ENCODE measurements around the gene FNTB. TPM values are rescaled to one million over a fixed set of nuclear protein-coding genes. Genes with fewer than 3 reads are reported as not detected.
A peak's percentile ranks its signal among the peaks of the same experiment; 100 is the strongest.

The FNTB gene
- total RNA-seq, 1 donor from 2014 or later = 30.1 TPM

DNA sequence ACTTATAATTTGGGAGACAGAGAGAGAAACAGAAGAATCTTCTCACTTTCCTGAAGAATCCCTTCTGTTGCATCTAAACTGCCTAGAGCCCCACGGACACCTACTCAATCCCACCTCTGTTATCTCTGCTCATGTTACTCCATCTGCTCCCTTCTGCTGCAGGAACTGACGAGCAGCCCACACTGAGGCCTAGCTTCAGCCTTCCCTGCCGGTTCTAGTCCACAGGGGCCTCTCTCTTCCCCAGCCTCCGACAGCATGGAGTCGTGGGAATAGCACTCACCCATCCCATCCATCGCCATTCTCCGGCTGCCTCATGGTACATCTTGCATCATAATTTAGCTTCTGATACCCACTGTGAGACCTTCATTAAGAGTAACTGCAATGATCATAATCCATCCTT, 18.5 kb upstream of the FNTB start:
- TF ChIP-seq CTCF (conservative IDR thresholded peaks at IDR 0.05) = no peak
- H3K36me3 Mint-ChIP-seq = peaks cover 12% of the 10 kb centered on the region
- no peak for DNase-seq (ENCODE audit: extremely low spot score, unreplicated experiment)
- H3K4me1 Mint-ChIP-seq (ENCODE audit: unreplicated experiment) = peaks cover 30% of the 10 kb centered on the region
- H3K9me3 Mint-ChIP-seq = no peaks in the 10 kb centered on the region
- no peak overlapping the region for H3K4me3 Mint-ChIP-seq
- H3K27me3 Mint-ChIP-seq = no peaks in the 10 kb centered on the region
- H3K27ac Mint-ChIP-seq = peak overlapping the region; percentile 37

DNA sequence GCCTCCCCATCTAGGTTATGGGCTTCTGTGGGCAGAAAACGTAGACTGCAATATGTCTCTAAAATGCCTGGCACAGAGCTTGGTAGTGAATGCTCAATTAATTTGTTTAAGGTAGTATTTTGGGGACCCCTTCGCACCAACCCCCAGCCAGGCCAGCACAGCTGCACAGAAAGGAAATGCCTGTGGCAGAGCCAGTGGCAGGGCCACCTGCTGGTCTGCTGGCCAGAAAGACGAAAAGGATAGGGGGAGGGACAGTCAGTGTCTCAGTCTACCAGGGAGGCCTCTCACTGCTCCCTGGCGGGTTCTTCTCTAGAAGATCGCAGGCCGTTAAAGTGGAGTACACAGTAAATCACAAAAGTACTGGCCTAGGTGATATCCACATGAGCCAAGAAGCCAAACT, 18.0 kb upstream of the FNTB start:
- Mint-ChIP-seq H3K27me3 (no peaks in the 10 kb centered on the region), H3K36me3 (peaks cover 12% of the 10 kb centered on the region), H3K27ac (no peak overlapping the region), H3K4me3 (no peak overlapping the region), H3K9me3 (no peaks in the 10 kb centered on the region), H3K4me1 (ENCODE audit: unreplicated experiment) (peaks cover 30% of the 10 kb centered on the region)
- no peak for DNase-seq (ENCODE audit: extremely low spot score, unreplicated experiment)
- no peak for TF ChIP-seq CTCF (conservative IDR thresholded peaks at IDR 0.05)

DNA sequence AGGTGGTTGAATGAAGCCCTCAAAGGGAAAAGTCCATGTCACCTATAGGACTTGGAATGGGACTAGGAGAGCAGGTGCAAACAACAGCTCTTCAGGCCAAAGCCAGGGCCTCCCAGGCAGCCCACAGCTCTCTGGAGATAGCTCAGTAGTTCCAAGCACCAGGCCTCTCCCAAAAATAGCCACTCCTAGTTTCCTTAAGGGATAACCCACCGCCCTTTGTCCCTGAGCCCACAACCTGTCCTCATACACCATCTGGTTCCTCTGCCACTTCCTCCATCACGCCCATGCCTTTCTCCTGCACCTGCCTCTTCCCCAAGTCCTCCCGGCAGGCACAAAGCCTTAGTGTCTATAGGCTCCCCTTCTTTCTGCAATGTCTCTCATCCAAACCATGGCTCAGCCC, 16.7 kb upstream of the FNTB start:
- peaks cover 8% of the 10 kb centered on the region for H3K36me3 Mint-ChIP-seq
- TF ChIP-seq CTCF (conservative IDR thresholded peaks at IDR 0.05) = no peak
- H3K4me3 Mint-ChIP-seq = peak overlapping the region; percentile 87
- no peaks in the 10 kb centered on the region for H3K27me3 Mint-ChIP-seq
- no peak for DNase-seq (ENCODE audit: extremely low spot score, unreplicated experiment)
- H3K9me3 Mint-ChIP-seq = no peaks in the 10 kb centered on the region
- peak overlapping the region; percentile 65 for H3K27ac Mint-ChIP-seq
- H3K4me1 Mint-ChIP-seq (ENCODE audit: unreplicated experiment) = peaks cover 26% of the 10 kb centered on the region

DNA sequence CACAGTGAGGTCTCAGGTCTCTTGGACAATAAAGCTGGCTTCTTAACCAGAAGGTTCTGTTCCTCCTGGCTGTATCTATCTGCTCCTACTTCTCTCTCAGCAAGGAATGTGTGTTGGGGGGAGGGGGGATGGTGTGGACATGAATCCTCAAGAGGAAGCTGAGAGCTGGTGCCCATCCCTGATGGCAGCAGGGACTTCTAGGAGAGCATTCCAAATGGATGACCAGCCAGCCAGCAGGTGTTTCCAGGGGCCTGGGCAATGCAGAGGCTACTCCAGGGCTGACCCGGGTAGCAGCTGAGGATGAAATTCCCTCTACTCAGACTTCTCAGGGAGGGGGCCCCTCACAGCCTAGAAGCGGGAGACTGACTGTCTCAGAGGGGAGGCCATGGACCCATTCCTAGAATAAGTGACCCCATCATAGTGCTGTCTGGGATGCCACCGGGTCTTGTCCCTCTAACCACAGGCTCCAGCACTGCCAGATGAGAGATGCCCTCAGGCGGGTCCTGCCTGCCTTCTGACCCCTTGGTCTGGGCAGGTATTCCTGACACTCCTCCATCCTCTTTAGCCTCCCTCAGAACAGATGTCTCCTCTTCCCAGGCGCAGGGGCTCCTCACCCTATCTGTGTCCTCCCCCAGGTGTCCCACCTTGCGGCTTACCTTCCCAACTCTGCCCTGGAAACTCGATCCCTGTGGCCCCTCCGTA, 15.8 kb upstream of the FNTB start:
- Mint-ChIP-seq H3K27ac (peak overlapping the region; percentile 65), H3K4me1 (ENCODE audit: unreplicated experiment) (peaks cover 22% of the 10 kb centered on the region), H3K36me3 (peaks cover 8% of the 10 kb centered on the region), H3K4me3 (peak overlapping the region; percentile 87), H3K9me3 (no peaks in the 10 kb centered on the region), H3K27me3 (no peaks in the 10 kb centered on the region)
- TF ChIP-seq CTCF (conservative IDR thresholded peaks at IDR 0.05) = no peak
- DNase-seq (ENCODE audit: extremely low spot score, unreplicated experiment) = no peak

GRCh38 chr14:64971491-64971942, 15.2 kb upstream of the FNTB start:
- TF ChIP-seq CTCF (conservative IDR thresholded peaks at IDR 0.05) = no peak
- no peak for DNase-seq (ENCODE audit: extremely low spot score, unreplicated experiment)

More at GRCh38 chr14:64971491-64971942, 15.2 kb upstream of the FNTB start:
- H3K27ac Mint-ChIP-seq = peak overlapping the region; percentile 65
- peaks cover 22% of the 10 kb centered on the region for H3K4me1 Mint-ChIP-seq (ENCODE audit: unreplicated experiment)
- H3K36me3 Mint-ChIP-seq = peaks cover 8% of the 10 kb centered on the region
- no peaks in the 10 kb centered on the region for H3K27me3 Mint-ChIP-seq
- H3K4me3 Mint-ChIP-seq = peak overlapping the region; percentile 87
- H3K9me3 Mint-ChIP-seq = no peaks in the 10 kb centered on the region

Measured in type B pancreatic cell (in vitro differentiated cells).